ENCODE data around the gene ICE1.
"Not testable (repeated sequence)": the region's sequence is repeated elsewhere in the genome, so short reads cannot be mapped to it uniquely, and the experiment has no call there.

The ICE1 gene

GRCh38 chr5:5466227-5466626 is 43.8 kb downstream of the ICE1 start:
- TF ChIP-seq CTCF (IDR thresholded peaks at IDR 0.05; ENCODE audit: low read depth, low read length, missing control alignments): no peak
- H3K4me3 ChIP-seq (ENCODE audit: low read depth, low read length): no peak overlapping the region
- no peak for DNase-seq (ENCODE audit: low read depth)

- TF ChIP-seq CTCF (IDR thresholded peaks at IDR 0.05; ENCODE audit: low read depth, low read length, missing control alignments): no peak
- no peak overlapping the region for H3K4me3 ChIP-seq (ENCODE audit: low read depth, low read length)
- DNase-seq (ENCODE audit: low read depth): no peak
Measured at GRCh38 chr5:5467737-5468136, 45.3 kb downstream of the ICE1 start.

DNA sequence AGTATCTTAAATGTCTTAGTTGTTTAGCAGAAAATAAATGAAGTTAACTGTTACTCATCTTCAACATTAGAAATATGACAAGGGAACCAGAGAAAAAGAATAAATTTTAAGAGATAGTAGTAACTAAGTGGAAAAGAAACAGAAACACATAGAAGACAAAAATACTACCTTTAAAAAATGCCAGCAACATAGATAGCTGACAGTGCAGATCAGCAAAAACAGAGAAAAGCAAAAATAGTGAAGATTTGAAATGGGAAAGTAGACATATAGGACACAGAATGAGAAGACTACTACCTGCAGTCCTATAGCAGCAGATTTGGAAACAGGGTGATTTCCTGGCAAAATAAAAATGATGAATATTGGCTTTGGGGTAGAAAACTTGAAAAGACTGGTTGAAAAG is 48.5 kb downstream of the ICE1 start:
- DNase-seq (ENCODE audit: low read depth): no peak
- H3K4me3 ChIP-seq (ENCODE audit: low read depth, low read length): no peak overlapping the region
- no peak for TF ChIP-seq CTCF (IDR thresholded peaks at IDR 0.05; ENCODE audit: low read depth, low read length, missing control alignments)

DNA sequence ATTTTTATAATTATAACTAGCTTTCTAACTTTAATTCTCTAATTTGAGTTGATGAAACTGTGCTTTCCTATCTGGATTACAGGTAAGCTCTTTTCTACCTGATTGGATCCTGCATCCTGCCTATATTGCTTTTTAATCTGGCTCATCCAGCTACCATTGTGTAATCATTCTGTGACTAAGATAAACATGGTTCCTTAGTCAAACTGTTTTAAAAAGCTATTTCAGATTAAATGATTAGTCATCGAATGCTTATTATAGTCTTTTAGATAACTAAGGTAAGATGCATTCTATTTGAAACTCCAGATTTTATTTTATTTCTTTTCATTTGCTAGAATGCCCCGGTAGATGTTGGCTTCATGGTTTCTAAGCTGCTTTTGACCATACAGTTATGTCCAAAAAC is 50.7 kb downstream of the ICE1 start:
- no peak for TF ChIP-seq CTCF (IDR thresholded peaks at IDR 0.05; ENCODE audit: low read depth, low read length, missing control alignments)
- no peak overlapping the region for H3K4me3 ChIP-seq (ENCODE audit: low read depth, low read length)
- DNase-seq (ENCODE audit: low read depth): no peak

DNA sequence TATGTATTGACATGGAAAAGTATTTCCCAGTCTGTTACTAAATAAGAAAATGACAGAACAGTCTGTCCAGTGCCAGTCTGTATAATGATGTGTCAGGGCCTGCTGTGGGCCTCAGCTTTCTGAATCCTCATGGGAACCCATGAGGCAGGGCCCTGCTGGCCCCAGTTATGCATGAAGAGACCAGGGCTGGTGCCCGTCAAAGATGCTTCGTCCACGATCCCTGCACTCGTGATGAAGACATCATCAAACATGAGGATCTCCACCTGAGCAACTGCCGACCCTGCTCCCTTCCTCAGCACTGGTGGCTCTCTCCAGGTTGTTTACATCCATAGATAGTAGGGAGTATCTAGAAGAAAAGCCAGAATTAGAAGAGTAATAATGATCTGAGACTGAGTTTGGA is 52.5 kb downstream of the ICE1 start:
- DNase-seq (ENCODE audit: low read depth): no peak
- TF ChIP-seq CTCF (IDR thresholded peaks at IDR 0.05; ENCODE audit: low read depth, low read length, missing control alignments): no peak
- no peak overlapping the region for H3K4me3 ChIP-seq (ENCODE audit: low read depth, low read length)

DNA sequence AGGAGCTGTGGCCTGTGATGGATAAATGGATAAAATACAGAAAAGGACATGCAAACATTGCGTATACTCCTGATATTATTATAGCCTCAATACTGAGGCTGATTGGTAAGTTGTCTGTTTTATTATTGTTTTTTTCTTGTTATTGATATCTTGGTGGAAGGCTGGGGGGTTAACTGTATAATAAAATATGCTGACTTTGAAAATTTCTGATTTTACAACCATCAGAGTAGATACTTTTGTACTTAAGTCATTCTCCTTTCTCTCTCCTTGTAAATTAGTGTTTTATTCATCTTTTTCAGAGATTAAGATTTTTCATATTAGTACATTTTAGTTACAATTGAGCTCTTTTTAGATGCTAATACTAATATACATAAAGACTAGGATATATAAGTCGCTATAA is 53.5 kb downstream of the ICE1 start:
- TF ChIP-seq CTCF (IDR thresholded peaks at IDR 0.05; ENCODE audit: low read depth, low read length, missing control alignments): no peak
- no peak overlapping the region for H3K4me3 ChIP-seq (ENCODE audit: low read depth, low read length)
- no peak for DNase-seq (ENCODE audit: low read depth)

DNA sequence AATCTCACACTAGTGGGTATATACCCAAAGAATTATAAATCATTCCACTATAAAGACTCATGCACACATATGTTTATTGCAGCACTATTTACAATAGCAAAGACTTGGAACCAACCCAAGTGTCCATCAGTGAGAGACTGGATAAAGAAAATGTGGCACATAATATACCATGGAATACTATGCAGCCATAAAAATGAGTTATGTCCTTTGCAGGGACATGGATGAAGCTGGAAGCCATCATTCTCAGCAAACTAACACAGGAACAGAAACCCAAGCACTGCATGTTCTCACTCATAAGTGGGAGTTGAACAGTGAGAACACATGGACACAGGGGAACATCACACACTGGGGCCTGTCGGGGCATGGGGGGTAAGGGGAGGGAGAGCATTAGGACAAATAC is 57.1 kb downstream of the ICE1 start:
- not testable (repeated sequence) for H3K4me3 ChIP-seq (ENCODE audit: low read depth, low read length); DNase-seq (ENCODE audit: low read depth)
